Measurements from ENCODE around the gene BTBD2.
A peak's percentile ranks its signal among the peaks of the same experiment; 100 is the strongest.

Gene BTBD2

DNA sequence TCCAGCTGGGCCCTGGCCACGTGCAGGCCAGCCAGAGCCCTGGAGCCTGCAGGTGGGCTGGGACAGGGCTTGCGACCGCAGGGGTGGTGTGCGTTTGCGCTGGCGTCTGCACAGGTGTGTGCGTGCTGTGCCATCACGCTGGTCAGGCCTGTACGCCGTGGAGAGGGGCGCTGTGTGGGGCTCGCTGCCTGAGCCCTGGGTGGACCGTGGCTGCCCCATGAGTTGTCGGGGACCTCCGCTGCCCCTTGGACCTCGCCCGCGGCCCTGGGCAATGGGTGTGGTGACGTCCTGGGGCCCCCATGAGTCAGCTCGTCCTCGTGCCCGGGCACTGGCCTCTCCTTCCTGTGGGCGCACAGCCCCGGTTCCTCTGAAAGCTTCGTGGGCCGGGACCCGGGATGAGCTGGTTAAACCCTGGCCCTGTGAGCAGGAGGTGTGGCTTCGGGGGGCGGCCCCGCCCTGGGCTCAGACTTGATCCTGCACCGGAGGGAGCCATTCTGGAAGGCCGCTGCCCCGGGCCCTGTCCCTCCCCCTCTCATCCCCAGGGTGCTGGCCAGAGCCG, 67.8 kb downstream of the BTBD2 start:
- peak; percentile 13 for DNase-seq (ENCODE audit: extremely low read depth, insufficient read length)
- Histone ChIP-seq H3K36me3 (ENCODE audit: control insufficient read depth, insufficient read depth, low read length) (peaks cover 8% of the 10 kb centered on the region), H3K27me3 (replicated peaks; ENCODE audit: control insufficient read depth, insufficient read depth, low read length) (no peaks in the 10 kb centered on the region), H3K4me3 (replicated peaks; ENCODE audit: low read depth, low read length) (no peak overlapping the region)
- no peak for TF ChIP-seq CTCF (IDR thresholded peaks at IDR 0.05; ENCODE audit: insufficient read depth, low read length, poor library complexity, severe bottlenecking)

GRCh38 chr19:1945899-1946298, 69.6 kb downstream of the BTBD2 start:
- H3K4me3 ChIP-seq (replicated peaks; ENCODE audit: low read depth, low read length): no peak overlapping the region
- H3K36me3 ChIP-seq (ENCODE audit: control insufficient read depth, insufficient read depth, low read length): peaks cover 3% of the 10 kb centered on the region
- no peaks in the 10 kb centered on the region for H3K27me3 ChIP-seq (replicated peaks; ENCODE audit: control insufficient read depth, insufficient read depth, low read length)
- peak; percentile 15 for DNase-seq (ENCODE audit: extremely low read depth, insufficient read length)
- peak; percentile 49 for TF ChIP-seq CTCF (IDR thresholded peaks at IDR 0.05; ENCODE audit: insufficient read depth, low read length, poor library complexity, severe bottlenecking)

- no peak for DNase-seq (ENCODE audit: extremely low read depth, insufficient read length)
- H3K4me3 ChIP-seq (replicated peaks; ENCODE audit: low read depth, low read length): no peak overlapping the region
These were observed 70.5 kb downstream of the BTBD2 start for GRCh38 chr19:1944916-1945561.

DNA sequence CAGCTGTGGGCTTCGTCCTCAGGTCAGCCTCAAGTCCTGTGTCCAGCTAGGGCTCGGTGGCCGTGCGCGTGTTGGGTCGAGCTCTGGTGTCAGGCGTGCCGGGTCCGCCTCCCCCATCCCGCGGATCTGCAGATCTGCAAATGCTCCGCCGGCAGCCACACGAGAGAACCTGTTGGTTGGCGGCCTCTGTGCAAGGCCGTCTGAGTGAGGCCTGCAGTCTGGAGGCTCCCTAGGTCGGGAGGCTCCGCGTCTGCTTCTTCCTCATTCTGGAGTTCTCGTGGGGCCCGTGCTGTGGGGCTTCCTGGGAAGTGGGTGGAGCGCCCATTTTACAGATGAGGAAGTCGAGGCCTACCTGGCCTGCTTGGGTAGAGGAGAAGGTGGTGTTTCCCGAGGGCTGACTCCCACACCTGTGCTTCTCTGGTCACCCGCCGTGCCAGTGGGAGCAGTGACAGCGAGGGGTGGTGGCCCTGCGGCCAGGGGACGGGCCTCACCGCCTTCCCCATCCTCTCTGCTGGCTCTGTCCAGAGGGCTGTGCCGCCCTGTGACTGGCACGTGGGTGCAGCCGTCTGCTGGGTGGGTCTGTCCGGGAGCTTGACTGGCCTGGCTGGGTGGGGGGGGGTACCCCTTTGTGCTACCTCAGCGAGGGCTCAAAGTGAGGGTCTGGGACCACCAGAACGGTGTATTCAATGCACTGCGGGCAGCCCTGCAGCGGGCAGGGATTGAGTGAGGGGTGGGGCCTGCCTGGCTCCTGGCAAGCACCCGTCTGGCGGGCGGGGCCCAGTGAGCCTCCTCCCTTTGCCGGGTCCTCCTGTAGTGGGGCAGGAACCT, 71.2 kb downstream of the BTBD2 start:
- H3K36me3 ChIP-seq (ENCODE audit: control insufficient read depth, insufficient read depth, low read length): no peaks in the 10 kb centered on the region; the same call in 1 of the 2 replicates
- no peak for TF ChIP-seq CTCF (IDR thresholded peaks at IDR 0.05; ENCODE audit: insufficient read depth, low read length, poor library complexity, severe bottlenecking)
- DNase-seq (ENCODE audit: extremely low read depth, insufficient read length): peak; percentile 20
- H3K4me3 ChIP-seq (replicated peaks; ENCODE audit: low read depth, low read length): no peak overlapping the region
- H3K27me3 ChIP-seq (replicated peaks; ENCODE audit: control insufficient read depth, insufficient read depth, low read length): no peaks in the 10 kb centered on the region

More at GRCh38 chr19:1944916-1945561, 70.5 kb downstream of the BTBD2 start:
- Histone ChIP-seq H3K36me3 (ENCODE audit: control insufficient read depth, insufficient read depth, low read length) (peaks cover 3% of the 10 kb centered on the region), H3K27me3 (replicated peaks; ENCODE audit: control insufficient read depth, insufficient read depth, low read length) (no peaks in the 10 kb centered on the region)
- no peak for TF ChIP-seq CTCF (IDR thresholded peaks at IDR 0.05; ENCODE audit: insufficient read depth, low read length, poor library complexity, severe bottlenecking)

- Histone ChIP-seq H3K36me3 (ENCODE audit: control insufficient read depth, insufficient read depth, low read length) (no peaks in the 10 kb centered on the region), H3K27me3 (replicated peaks; ENCODE audit: control insufficient read depth, insufficient read depth, low read length) (no peaks in the 10 kb centered on the region), H3K4me3 (replicated peaks; ENCODE audit: low read depth, low read length) (peak overlapping the region; percentile 83)
- no peak for DNase-seq (ENCODE audit: extremely low read depth, insufficient read length)
- no peak for TF ChIP-seq CTCF (IDR thresholded peaks at IDR 0.05; ENCODE audit: insufficient read depth, low read length, poor library complexity, severe bottlenecking)
These were observed 71.8 kb downstream of the BTBD2 start for GRCh38 chr19:1943661-1944087.

All from GM06990 (cell line).